ENCODE measurements around the gene RAP1A.

DNA sequence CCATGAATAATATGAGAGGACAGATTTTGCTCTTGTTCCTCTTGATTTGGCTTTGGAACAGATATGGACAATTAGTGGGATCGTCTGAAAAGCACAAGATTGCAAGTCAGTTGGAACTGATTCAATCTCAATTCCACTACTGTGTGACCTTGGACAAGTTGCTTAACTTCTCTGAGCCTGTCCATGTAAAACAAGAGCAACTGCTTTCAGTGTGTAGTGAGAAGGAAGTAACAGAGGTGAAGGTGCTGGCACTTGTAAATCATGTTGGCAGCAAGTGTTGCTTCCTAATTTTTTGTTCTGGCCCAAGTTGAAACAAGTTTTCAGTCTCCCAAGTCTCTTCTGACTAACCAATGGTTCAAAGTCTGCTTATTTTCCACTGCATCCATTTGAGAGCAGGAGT, 104.3 kb downstream of the RAP1A start:
- no peak for TF ChIP-seq CTCF (conservative IDR thresholded peaks at IDR 0.05; ENCODE audit: low read length)
- TF ChIP-seq EZH2phosphoT487 (IDR thresholded peaks at IDR 0.05; ENCODE audit: borderline replicate concordance) = no peak
